ENCODE results near the gene OTULINL. TPM values are rescaled to one million over a fixed set of nuclear protein-coding genes. Genes with fewer than 3 reads are reported as not detected.

The OTULINL gene
- polyA plus RNA-seq, 1 donor (not counting 4 experiments of a cell fraction or from before 2014, with no cell fraction given), result 0.62 TPM

DNA sequence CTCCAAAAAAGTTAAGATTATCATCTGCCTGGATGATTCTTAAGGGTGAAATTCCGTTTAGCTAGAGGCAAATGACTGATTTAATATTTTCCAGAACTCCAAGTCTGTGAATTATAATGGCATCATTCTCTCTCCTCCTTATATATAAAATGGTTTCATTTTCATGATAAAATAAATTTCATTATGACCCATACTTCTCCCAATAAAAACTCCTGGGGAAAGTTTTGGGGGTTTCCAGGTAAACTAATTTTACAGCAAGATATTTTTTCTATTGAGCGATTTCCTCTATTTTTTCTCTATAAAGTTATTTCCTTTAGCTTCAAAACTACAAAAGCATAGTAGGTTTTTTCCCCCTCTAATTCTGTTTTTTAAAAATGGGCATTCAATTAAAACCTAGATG lies 75.3 kb downstream of the OTULINL start:
- TF ChIP-seq, protein P1, sequence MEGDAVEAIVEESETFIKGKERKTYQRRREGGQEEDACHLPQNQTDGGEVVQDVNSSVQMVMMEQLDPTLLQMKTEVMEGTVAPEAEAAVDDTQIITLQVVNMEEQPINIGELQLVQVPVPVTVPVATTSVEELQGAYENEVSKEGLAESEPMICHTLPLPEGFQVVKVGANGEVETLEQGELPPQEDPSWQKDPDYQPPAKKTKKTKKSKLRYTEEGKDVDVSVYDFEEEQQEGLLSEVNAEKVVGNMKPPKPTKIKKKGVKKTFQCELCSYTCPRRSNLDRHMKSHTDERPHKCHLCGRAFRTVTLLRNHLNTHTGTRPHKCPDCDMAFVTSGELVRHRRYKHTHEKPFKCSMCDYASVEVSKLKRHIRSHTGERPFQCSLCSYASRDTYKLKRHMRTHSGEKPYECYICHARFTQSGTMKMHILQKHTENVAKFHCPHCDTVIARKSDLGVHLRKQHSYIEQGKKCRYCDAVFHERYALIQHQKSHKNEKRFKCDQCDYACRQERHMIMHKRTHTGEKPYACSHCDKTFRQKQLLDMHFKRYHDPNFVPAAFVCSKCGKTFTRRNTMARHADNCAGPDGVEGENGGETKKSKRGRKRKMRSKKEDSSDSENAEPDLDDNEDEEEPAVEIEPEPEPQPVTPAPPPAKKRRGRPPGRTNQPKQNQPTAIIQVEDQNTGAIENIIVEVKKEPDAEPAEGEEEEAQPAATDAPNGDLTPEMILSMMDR (optimal IDR thresholded peaks at IDR 0.05 in 1 of 3, IDR thresholded peaks at IDR 0.05 in 1 of 3, conservative IDR thresholded peaks at IDR 0.05 in 1 of 3; ENCODE audit: extremely low read depth in 1 of 3, insufficient read depth in 2 of 3, low read length in 3 of 3), result no peak
- TF ChIP-seq EZH2 (IDR thresholded peaks at IDR 0.05; ENCODE audit: low read length), result no peak
- Histone ChIP-seq H3K79me2 (ENCODE audit: control insufficient read depth, insufficient read depth, low read length) (no peaks in the 10 kb centered on the region), H3K9ac (ENCODE audit: control insufficient read depth, extremely low read depth, insufficient read depth, low read length) (no peak overlapping the region), H3K9me1 (ENCODE audit: control insufficient read depth, extremely low read depth, insufficient read depth, low read length) (no peaks in the 10 kb centered on the region), H3K27ac (ENCODE audit: control insufficient read depth, insufficient read depth, low read length) (no peak overlapping the region), H3K4me1 (ENCODE audit: control insufficient read depth, extremely low read depth, insufficient read depth, low read length) (peaks cover 27% of the 10 kb centered on the region), H3K36me3 (ENCODE audit: control insufficient read depth in 2 of 2, extremely low read depth in 1 of 2, insufficient read depth in 2 of 2, low read length in 2 of 2) (no peaks in the 10 kb centered on the region), H4K20me1 (ENCODE audit: control insufficient read depth, extremely low read depth, insufficient read depth, low read length) (no peaks in the 10 kb centered on the region), H3K27me3 (ENCODE audit: control insufficient read depth, extremely low read depth, insufficient read depth, low read length) (no peaks in the 10 kb centered on the region), H3K9me3 (ENCODE audit: control insufficient read depth, low read depth, low read length) (no peaks in the 10 kb centered on the region), H3K4me2 (ENCODE audit: control insufficient read depth, extremely low read depth, insufficient read depth, low read depth, low read length) (no peak overlapping the region), H2AFZ (ENCODE audit: control insufficient read depth, low read length) (no peak overlapping the region), H3K4me3 (ENCODE audit: control insufficient read depth in 2 of 3, extremely low read depth in 1 of 3, insufficient read depth in 2 of 3, low read depth in 1 of 3, low read length in 3 of 3) (no peak overlapping the region)
- no peak for DNase-seq (ENCODE audit: low read depth, low spot score)
- dilution Hi-C loops (cut with MboI; ENCODE audit: extremely low pct_ligation_motif_present, low sequenced_read_pairs), result no loop called here
- FAIRE-seq, result no peak

DNA sequence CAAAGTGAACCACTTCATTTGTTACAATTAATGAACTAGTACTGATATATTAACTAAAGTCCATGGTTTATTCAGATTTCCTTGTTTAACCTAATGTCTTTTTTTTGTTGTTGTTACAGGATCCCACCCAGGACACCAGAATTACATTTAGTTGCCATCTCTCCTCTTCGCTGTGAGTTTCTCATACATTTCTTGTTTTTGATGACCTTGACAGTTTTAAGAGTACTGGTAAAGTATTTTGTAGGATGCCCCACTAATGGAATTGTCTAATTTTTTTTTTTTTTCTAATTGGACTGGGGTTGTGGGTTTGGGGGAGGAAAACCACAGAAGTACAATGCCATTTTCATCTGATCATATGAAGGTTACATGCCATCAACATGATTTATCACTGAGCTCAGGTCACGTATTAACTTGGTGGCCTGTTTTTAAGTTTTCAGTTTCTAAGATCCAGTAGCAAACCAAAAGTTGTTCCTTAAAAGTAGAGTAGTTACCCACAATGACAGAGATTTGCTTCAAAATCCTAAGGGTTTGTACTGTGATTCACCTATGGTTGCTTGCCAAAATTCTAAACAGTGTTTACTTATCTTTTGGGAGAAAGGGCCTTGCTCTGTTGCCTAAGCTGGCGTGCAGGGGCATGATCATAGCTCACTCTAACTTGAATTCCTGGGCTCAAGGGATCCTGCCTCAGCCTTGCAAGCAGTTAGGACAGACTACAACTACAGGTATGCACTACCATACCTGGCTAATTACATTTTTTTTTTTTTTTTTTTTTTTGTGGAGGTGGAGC lies 78.4 kb downstream of the OTULINL start:
- H3K27ac ChIP-seq (ENCODE audit: control insufficient read depth, insufficient read depth, low read length), result peak overlapping the region; percentile 78
- H2AFZ ChIP-seq (ENCODE audit: control insufficient read depth, low read length), result peak overlapping the region; percentile 77
- H3K9me3 ChIP-seq (ENCODE audit: control insufficient read depth, low read depth, low read length), result no peaks in the 10 kb centered on the region
- peak overlapping the region; percentile 74 for H3K4me2 ChIP-seq (ENCODE audit: control insufficient read depth, extremely low read depth, insufficient read depth, low read depth, low read length)
- FAIRE-seq (peak; percentile 72), DNase-seq (ENCODE audit: low read depth, low spot score) (peak; percentile 92)
- peaks cover 8% of the 10 kb centered on the region for H3K79me2 ChIP-seq (ENCODE audit: control insufficient read depth, insufficient read depth, low read length)
- peak overlapping the region in 1 of 3 experiments; percentile 25 for H3K4me3 ChIP-seq (ENCODE audit: control insufficient read depth in 2 of 3, extremely low read depth in 1 of 3, insufficient read depth in 2 of 3, low read depth in 1 of 3, low read length in 3 of 3)
- dilution Hi-C loops (cut with MboI; ENCODE audit: extremely low pct_ligation_motif_present, low sequenced_read_pairs), result no loop called here
- no peaks in the 10 kb centered on the region for H4K20me1 ChIP-seq (ENCODE audit: control insufficient read depth, extremely low read depth, insufficient read depth, low read length)
- TF ChIP-seq EZH2 (IDR thresholded peaks at IDR 0.05; ENCODE audit: low read length), result no peak
- TF ChIP-seq, protein P1 (optimal IDR thresholded peaks at IDR 0.05 in 1 of 3, IDR thresholded peaks at IDR 0.05 in 1 of 3, conservative IDR thresholded peaks at IDR 0.05 in 1 of 3; ENCODE audit: extremely low read depth in 1 of 3, insufficient read depth in 2 of 3, low read length in 3 of 3), result no peak
- H3K27me3 ChIP-seq (ENCODE audit: control insufficient read depth, extremely low read depth, insufficient read depth, low read length), result no peaks in the 10 kb centered on the region
- H3K4me1 ChIP-seq (ENCODE audit: control insufficient read depth, extremely low read depth, insufficient read depth, low read length), result peaks cover 42% of the 10 kb centered on the region
- peak overlapping the region; percentile 35 for H3K9ac ChIP-seq (ENCODE audit: control insufficient read depth, extremely low read depth, insufficient read depth, low read length)
- H3K36me3 ChIP-seq (ENCODE audit: control insufficient read depth in 2 of 2, extremely low read depth in 1 of 2, insufficient read depth in 2 of 2, low read length in 2 of 2), result peaks cover 0 to 2% of the 10 kb centered on the region in 2 experiments
- no peaks in the 10 kb centered on the region for H3K9me1 ChIP-seq (ENCODE audit: control insufficient read depth, extremely low read depth, insufficient read depth, low read length)
